ENCODE measurements around the gene PIEZO2. TPM values are rescaled to one million over a fixed set of nuclear protein-coding genes. Genes with fewer than 3 reads are reported as not detected.

PIEZO2 gene
- total RNA-seq, 1 donor from 2014 or later = 20.4 TPM

GRCh38 chr18:10687161-10687925 lies 462.0 kb downstream of the PIEZO2 start:
- H3K9me3 ChIP-seq = no peaks in the 10 kb centered on the region
- H3K4me3 ChIP-seq = no peak overlapping the region
- no peak for DNase-seq
- H3K36me3 ChIP-seq = no peaks in the 10 kb centered on the region
- no peak for ATAC-seq
- H3K27me3 ChIP-seq = no peaks in the 10 kb centered on the region
- H3K4me1 ChIP-seq = no peaks in the 10 kb centered on the region
- intact Hi-C loops (cut with DNase I) = no loop called here
- H3K27ac ChIP-seq = no peak overlapping the region
- no peak for TF ChIP-seq CTCF (IDR thresholded peaks at IDR 0.05)

- no peak for DNase-seq
- no peaks in the 10 kb centered on the region for H3K36me3 ChIP-seq
These were observed 463.1 kb downstream of the PIEZO2 start for GRCh38 chr18:10686308-10686707.

DNA sequence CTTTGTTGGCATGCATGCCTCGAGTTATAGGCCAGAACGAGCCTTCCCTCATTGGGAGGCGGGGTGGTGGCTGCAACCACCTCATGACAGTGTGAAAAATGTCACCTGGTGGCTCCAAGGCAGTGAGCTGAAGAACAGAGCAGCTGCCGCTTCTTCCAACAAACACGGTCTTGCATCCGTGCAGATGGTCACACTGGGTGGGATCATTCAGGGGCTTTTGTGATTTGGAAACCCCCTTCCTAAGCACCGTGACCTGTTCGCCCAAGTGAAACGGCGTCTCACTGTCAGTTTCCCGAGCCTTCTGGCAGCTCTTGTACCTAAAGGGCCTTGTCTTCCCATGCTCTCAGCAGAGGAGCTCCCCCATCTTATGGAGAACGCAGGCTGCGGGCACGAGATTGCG lies 463.9 kb downstream of the PIEZO2 start:
- no peak for TF ChIP-seq CTCF (IDR thresholded peaks at IDR 0.05)
- no peak overlapping the region for H3K27ac ChIP-seq
- DNase-seq (no peak), ATAC-seq (no peak)
- intact Hi-C loops (cut with DNase I) = no loop called here
- H3K4me1 ChIP-seq = no peaks in the 10 kb centered on the region
- no peak overlapping the region for H3K4me3 ChIP-seq
- H3K27me3 ChIP-seq = no peaks in the 10 kb centered on the region
- no peaks in the 10 kb centered on the region for H3K9me3 ChIP-seq
- H3K36me3 ChIP-seq = no peaks in the 10 kb centered on the region

More at GRCh38 chr18:10686308-10686707, 463.1 kb downstream of the PIEZO2 start:
- TF ChIP-seq CTCF (IDR thresholded peaks at IDR 0.05) = no peak
- intact Hi-C loops (cut with DNase I) = no loop called here
- Histone ChIP-seq H3K4me3 (no peak overlapping the region), H3K27ac (no peak overlapping the region), H3K4me1 (no peaks in the 10 kb centered on the region), H3K9me3 (no peaks in the 10 kb centered on the region), H3K27me3 (no peaks in the 10 kb centered on the region)
- no peak for ATAC-seq

DNA sequence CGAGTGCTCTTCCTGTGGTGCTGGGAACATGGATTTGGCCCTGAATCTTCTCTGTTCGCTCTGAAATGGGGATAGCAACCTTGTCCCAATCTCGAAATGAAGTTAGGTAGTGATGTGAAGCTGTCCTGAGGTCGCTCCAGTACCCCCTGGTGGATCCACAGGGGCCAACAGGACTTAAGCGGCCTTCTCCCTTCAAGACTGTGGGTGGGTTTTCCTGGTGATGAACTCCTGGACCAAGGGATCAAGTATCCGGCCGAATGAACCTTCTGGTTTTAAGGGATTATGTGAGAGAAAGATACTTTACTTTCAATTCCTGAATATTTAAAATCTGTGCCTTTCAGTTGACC lies 467.0 kb downstream of the PIEZO2 start:
- H3K27ac ChIP-seq = no peak overlapping the region
- intact Hi-C loops (cut with DNase I) = no loop called here
- no peaks in the 10 kb centered on the region for H3K9me3 ChIP-seq
- no peaks in the 10 kb centered on the region for H3K36me3 ChIP-seq
- no peak for ATAC-seq
- H3K4me3 ChIP-seq = no peak overlapping the region
- no peak for TF ChIP-seq CTCF (IDR thresholded peaks at IDR 0.05)
- H3K27me3 ChIP-seq = no peaks in the 10 kb centered on the region
- no peaks in the 10 kb centered on the region for H3K4me1 ChIP-seq
- DNase-seq = no peak

- Histone ChIP-seq H3K27ac (no peak overlapping the region), H3K4me1 (no peaks in the 10 kb centered on the region), H3K9me3 (no peaks in the 10 kb centered on the region), H3K4me3 (no peak overlapping the region), H3K27me3 (no peaks in the 10 kb centered on the region), H3K36me3 (no peaks in the 10 kb centered on the region)
- no peak for DNase-seq
- TF ChIP-seq CTCF (IDR thresholded peaks at IDR 0.05) = no peak
- no peak for ATAC-seq
- intact Hi-C loops (cut with DNase I) = no loop called here
These were observed 467.6 kb downstream of the PIEZO2 start for GRCh38 chr18:10681581-10682367.

All from upper lobe of right lung (tissue), 1 donor.